H9 (cell line): Measurements from ENCODE around the gene DLGAP4. TPM values are rescaled to one million over a fixed set of nuclear protein-coding genes. Genes with fewer than 3 reads are reported as not detected.

Source experiments
- DNase-seq: peaks from one replicate; pipeline ENCODE4 v3.0.0-alpha.2; 2017
- H2AFZ ChIP-seq: one replicate; pipeline ENCODE4 v1.6.1; 2013; ENCODE audit warnings: mild to moderate bottlenecking, low read length, control low read depth, moderate library complexity
- H2AK5ac ChIP-seq: 2 replicates; pipeline ENCODE4 v1.6.1; 2013; ENCODE audit warnings: low read length, control low read depth, mixed read lengths; ENCODE audit not compliant: insufficient read length
- H2BK120ac ChIP-seq: one replicate; pipeline ENCODE4 v1.6.1; 2013; ENCODE audit warnings: low read depth, mild to moderate bottlenecking, low read length, control low read depth, inconsistent platforms; ENCODE audit not compliant: poor library complexity, severe bottlenecking
- H2BK12ac ChIP-seq: 2 replicates; pipeline ENCODE4 v1.6.1; 2013; ENCODE audit warnings: low read length, control low read depth, mixed read lengths, low read depth; ENCODE audit not compliant: insufficient read length
- H2BK15ac ChIP-seq: 2 replicates; pipeline ENCODE4 v1.6.1; 2013; ENCODE audit warnings: low read depth, low read length, control low read depth
- H2BK20ac ChIP-seq: one replicate; pipeline ENCODE4 v1.6.1; 2013; ENCODE audit warnings: low read depth, mild to moderate bottlenecking, low read length, control low read depth, inconsistent platforms; ENCODE audit not compliant: poor library complexity, severe bottlenecking
- H2BK5ac ChIP-seq: 2 replicates; pipeline ENCODE4 v1.6.1; 2013; ENCODE audit warnings: low read length, control low read depth, mixed read lengths; ENCODE audit not compliant: insufficient read length
- H3K14ac ChIP-seq: 2 replicates; pipeline ENCODE4 v1.6.1; 2013; ENCODE audit warnings: low read length, control low read depth; ENCODE audit not compliant: insufficient read depth
- H3K18ac ChIP-seq: 2 replicates; pipeline ENCODE4 v1.6.1; 2013; ENCODE audit warnings: low read depth, mild to moderate bottlenecking, mixed read lengths, low read length, control low read depth; ENCODE audit not compliant: insufficient read length
- H3K23ac ChIP-seq: 2 replicates; pipeline ENCODE4 v1.6.1; 2013; ENCODE audit warnings: low read length, control low read depth, mixed read lengths, low read depth; ENCODE audit not compliant: insufficient read length
- H3K23me2 ChIP-seq: 2 replicates; pipeline ENCODE4 v1.6.1; 2013; ENCODE audit warnings: low read depth, mild to moderate bottlenecking, mixed read lengths, low read length, control low read depth; ENCODE audit not compliant: insufficient read length, poor library complexity, severe bottlenecking
- H3K27ac ChIP-seq: 2 replicates; pipeline ENCODE4 v1.5.1; 2013; ENCODE audit warnings: low read length, control low read depth, mixed read lengths, low read depth; ENCODE audit not compliant: insufficient read length
- H3K27me3 ChIP-seq: 2 replicates; pipeline ENCODE4 v1.6.1; 2013; ENCODE audit warnings: low read length, control low read depth, inconsistent platforms; ENCODE audit not compliant: insufficient read depth
- H3K4ac ChIP-seq: 2 replicates; pipeline ENCODE4 v1.6.1; 2013; ENCODE audit warnings: low read depth, mild to moderate bottlenecking, control low read depth, inconsistent platforms, low read length, moderate library complexity
- H3K4me1 ChIP-seq: 2 replicates; pipeline ENCODE4 v1.6.1; 2013; ENCODE audit warnings: low read length, control low read depth, inconsistent platforms; ENCODE audit not compliant: insufficient read depth
- H3K4me2 ChIP-seq: 2 replicates; pipeline ENCODE4 v1.6.1; 2013; ENCODE audit warnings: low read length, control low read depth, mixed read lengths; ENCODE audit not compliant: insufficient read length, insufficient read depth
- H3K56ac ChIP-seq: 2 replicates; pipeline ENCODE4 v1.6.1; 2013; ENCODE audit warnings: low read depth, mild to moderate bottlenecking, mixed read lengths, low read length, control low read depth; ENCODE audit not compliant: insufficient read length
- H3K79me1 ChIP-seq: 2 replicates; pipeline ENCODE4 v1.6.1; 2013; ENCODE audit warnings: low read depth, mild to moderate bottlenecking, moderate library complexity, low read length, control low read depth, inconsistent platforms; ENCODE audit not compliant: insufficient read depth, poor library complexity, severe bottlenecking
- H3K79me2 ChIP-seq: 2 replicates; pipeline ENCODE4 v1.6.1; 2013; ENCODE audit warnings: low read length, control low read depth, inconsistent platforms; ENCODE audit not compliant: insufficient read depth
- H3K9ac ChIP-seq: 2 replicates; pipeline ENCODE4 v1.6.1; 2013; ENCODE audit warnings: low read length, control low read depth, mixed read lengths; ENCODE audit not compliant: insufficient read length; ENCODE audit errors: extremely low read depth
- H3K9me3 ChIP-seq: one replicate; pipeline ENCODE4 v1.6.1; 2013; ENCODE audit warnings: low read depth, low read length, inconsistent platforms; ENCODE audit not compliant: control insufficient read depth
- H3T11ph ChIP-seq: one replicate; pipeline ENCODE4 v1.6.1; 2013; ENCODE audit warnings: mild to moderate bottlenecking, low read length, control low read depth, inconsistent platforms
- H4K20me1 ChIP-seq: one replicate; pipeline ENCODE4 v1.6.1; 2013; ENCODE audit not compliant: control insufficient read depth, insufficient read length, insufficient read depth
- H4K5ac ChIP-seq: 2 replicates; pipeline ENCODE4 v1.6.1; 2013; ENCODE audit warnings: low read depth, mild to moderate bottlenecking, mixed read lengths, low read length, control low read depth; ENCODE audit not compliant: insufficient read length
- H4K8ac ChIP-seq: replicated peaks from 2 replicates; pipeline ENCODE4 v1.6.1; 2013; ENCODE audit warnings: low read length, control low read depth, mixed read lengths, low read depth; ENCODE audit not compliant: insufficient read length
- H4K91ac ChIP-seq: 2 replicates; pipeline ENCODE4 v1.6.1; 2013; ENCODE audit warnings: low read depth, mild to moderate bottlenecking, moderate library complexity, mixed read lengths, low read length, control low read depth; ENCODE audit not compliant: insufficient read length
- H3K27ac Mint-ChIP-seq, 3 experiments: 2 replicates in 2 of 3; 3 replicates in 1 of 3; pipeline ENCODE4 v1.8.0; 2020 to 2021; ENCODE audit warnings: mixed read lengths in 3 of 3, mild to moderate bottlenecking in 1 of 3, moderate library complexity in 1 of 3
- H3K27me3 Mint-ChIP-seq: 2 replicates; pipeline ENCODE4 v1.8.0; 2021; ENCODE audit warnings: low read depth, mild to moderate bottlenecking, moderate library complexity, mixed read lengths
- H3K36me3 Mint-ChIP-seq, 3 experiments: 2 replicates in 2 of 3; 3 replicates in 1 of 3; pipeline ENCODE4 v1.8.0; 2020 to 2021; ENCODE audit warnings: low read depth in 3 of 3, mixed read lengths in 3 of 3; ENCODE audit not compliant: insufficient read depth in 1 of 3
- H3K4me1 Mint-ChIP-seq, 2 experiments: 2 replicates each; pipeline ENCODE4 v1.8.0; 2020; ENCODE audit warnings: mixed read lengths in 2 of 2
- H3K4me3 Mint-ChIP-seq, 2 experiments: 2 replicates in 1 of 2; 3 replicates in 1 of 2; pipeline ENCODE4 v1.8.0; 2020 to 2021; ENCODE audit warnings: mild to moderate bottlenecking in 2 of 2, mixed read lengths in 2 of 2, moderate library complexity in 1 of 2
- H3K9me3 Mint-ChIP-seq, 2 experiments: 2 replicates in 1 of 2; 3 replicates in 1 of 2; pipeline ENCODE4 v1.8.0; 2020; ENCODE audit warnings: mild to moderate bottlenecking in 2 of 2, mixed read lengths in 2 of 2, moderate library complexity in 1 of 2
- CTCF ChIP-seq: fragments of 200-600 bp; sonication (generic); conservative IDR thresholded peaks from 3 replicates; pipeline ENCODE4 v1.8.0; 2021; ENCODE audit warnings: antibody characterized with exemption, mild to moderate bottlenecking
- WGBS: extraction: QIAGEN DNeasy Blood & Tissue Kit; methylation state at CpG from one replicate; pipeline ENCODE4 v1.1.7; 2013; ENCODE audit warnings: missing lambda C conversion rate, low lambda C conversion rate, mixed read lengths; ENCODE audit not compliant: insufficient read length; ENCODE audit errors: extremely low coverage; 5-methylcytosine and 5-hydroxymethylcytosine counted together
- total RNA-seq: library from RNA; stranded (reverse); gene quantifications from 2 replicates; pipeline ENCODE4 v1.2.1, GENCODE V29; 2021

Gene DLGAP4
- total RNA-seq, 1 experiment from 2014 or later = 48.0 TPM

- no peak overlapping the region for H3T11ph ChIP-seq
- WGBS = no CpG with 5 or more reads among the region's 17 CpGs
- no peak overlapping the region for H2BK120ac ChIP-seq
- H3K36me3 Mint-ChIP-seq = peaks cover 0 to 35% (median 27%) of the 10 kb centered on the region in 3 experiments; a peak in 6 of 7 replicates
- H3K9ac ChIP-seq = no peak overlapping the region
- H3K27me3 Mint-ChIP-seq = no peaks in the 10 kb centered on the region
- no peak for DNase-seq
- H3K14ac ChIP-seq = no peak overlapping the region
- no peak overlapping the region for H3K4ac ChIP-seq
- no peaks in the 10 kb centered on the region for H3K27me3 ChIP-seq
- H4K91ac ChIP-seq = no peak overlapping the region
- no peak overlapping the region for H3K18ac ChIP-seq
- no peaks in the 10 kb centered on the region for H3K79me1 ChIP-seq
- no peaks in the 10 kb centered on the region for H3K9me3 ChIP-seq
- no peak overlapping the region for H3K27ac ChIP-seq
- H3K23me2 ChIP-seq = no peaks in the 10 kb centered on the region
- H2AFZ ChIP-seq = no peak overlapping the region
- no peak overlapping the region for H2BK5ac ChIP-seq
- no peaks in the 10 kb centered on the region for H3K9me3 Mint-ChIP-seq
- H3K23ac ChIP-seq = no peak overlapping the region
- no peaks in the 10 kb centered on the region for H3K4me1 ChIP-seq
- TF ChIP-seq CTCF = no peak
- no peaks in the 10 kb centered on the region for H4K20me1 ChIP-seq
- H4K8ac ChIP-seq = no peak overlapping the region
- no peak overlapping the region for H2BK15ac ChIP-seq
- H3K79me2 ChIP-seq = no peaks in the 10 kb centered on the region
- H3K4me2 ChIP-seq = no peak overlapping the region
- H3K4me1 Mint-ChIP-seq = peaks cover 0 to 3% of the 10 kb centered on the region in 2 experiments; a peak in 2 of 4 replicates
- H3K4me3 Mint-ChIP-seq = no peak overlapping the region
- H3K56ac ChIP-seq = no peak overlapping the region
- no peak overlapping the region for H2AK5ac ChIP-seq
- H4K5ac ChIP-seq = no peak overlapping the region
- no peak overlapping the region for H3K27ac Mint-ChIP-seq
- H2BK12ac ChIP-seq = no peak overlapping the region
- no peak overlapping the region for H2BK20ac ChIP-seq
Measured at GRCh38 chr20:36519012-36519719, 213.0 kb downstream of the DLGAP4 start.
